HEK293T (cell line): ENCODE measurements around the gene HNRNPAB.
"Not testable (repeated sequence)": the region's sequence is repeated elsewhere in the genome, so short reads cannot be mapped to it uniquely, and the experiment has no call there.

Experiments
- CTCF ChIA-PET: fragments of 350-600 bp; formaldehyde crosslinking; extraction: SDS; loops from one replicate; lab custom pipeline; 2021; ENCODE audit warnings: antibody characterized with exemption, inconsistent platforms; lab: Yijun Ruan, JAX
- POLR2A ChIA-PET: fragments of 350-600 bp; formaldehyde crosslinking; extraction: SDS; loops from one replicate; lab custom pipeline; 2020; ENCODE audit warnings: antibody characterized with exemption, inconsistent platforms; lab: Yijun Ruan, JAX
- DNase-seq: peaks from one replicate; pipeline ENCODE4 v3.0.0; 2012; ENCODE audit warnings: mixed read lengths; ENCODE audit errors: extremely low spot score
- ARNT ChIP-seq: fragments of 450-650 bp; IDR thresholded peaks from 2 replicates; pipeline ENCODE4 v1.6.1; 2017; ENCODE audit warnings: mild to moderate bottlenecking
- BHLHE40 ChIP-seq: fragments of 450-650 bp; IDR thresholded peaks from 2 replicates; pipeline ENCODE4 v1.6.1; 2016; ENCODE audit warnings: mild to moderate bottlenecking, moderate library complexity, borderline replicate concordance
- CTBP1 ChIP-seq: fragments of 450-650 bp; IDR thresholded peaks from 2 replicates; pipeline ENCODE4 v1.6.1; 2016; ENCODE audit warnings: borderline replicate concordance
- ELF4 ChIP-seq: fragments of 450-650 bp; IDR thresholded peaks from 2 replicates; pipeline ENCODE4 v1.6.1; 2017; ENCODE audit warnings: antibody characterized with exemption
- FOXA1 ChIP-seq: fragments of 450-650 bp; IDR thresholded peaks from 2 replicates; pipeline ENCODE4 v1.6.1; 2016; ENCODE audit warnings: mild to moderate bottlenecking
- FOXK2 ChIP-seq: fragments of 450-650 bp; IDR thresholded peaks from 2 replicates; pipeline ENCODE4 v1.6.1; 2016; ENCODE audit warnings: mild to moderate bottlenecking
- FOXM1 ChIP-seq: fragments of 450-650 bp; IDR thresholded peaks from 2 replicates; pipeline ENCODE4 v1.6.1; 2017; ENCODE audit warnings: mild to moderate bottlenecking, borderline replicate concordance
- HDGF ChIP-seq: fragments of 450-650 bp; IDR thresholded peaks from 2 replicates; pipeline ENCODE4 v1.6.1; 2017; ENCODE audit warnings: antibody characterized with exemption, borderline replicate concordance
- L3MBTL2 ChIP-seq: fragments of 450-650 bp; conservative IDR thresholded peaks from 2 replicates; pipeline ENCODE4 v1.6.1; 2016; ENCODE audit warnings: mild to moderate bottlenecking
- LEF1 ChIP-seq: fragments of 450-650 bp; IDR thresholded peaks from 2 replicates; pipeline ENCODE4 v1.6.1; 2017; ENCODE audit warnings: mild to moderate bottlenecking, borderline replicate concordance
- NFRKB ChIP-seq: fragments of 450-650 bp; IDR thresholded peaks from 2 replicates; pipeline ENCODE4 v1.6.1; 2016; ENCODE audit warnings: mild to moderate bottlenecking, moderate library complexity
- SP1 ChIP-seq: fragments of 450-650 bp; IDR thresholded peaks from 2 replicates; pipeline ENCODE4 v1.6.1; 2017
- SUZ12 ChIP-seq: fragments of 450-650 bp; IDR thresholded peaks from 2 replicates; pipeline ENCODE4 v1.6.1; 2016; ENCODE audit warnings: mild to moderate bottlenecking
- TARDBP ChIP-seq: fragments of 450-650 bp; IDR thresholded peaks from 2 replicates; pipeline ENCODE4 v1.6.1; 2016
- ZNF384 ChIP-seq: fragments of 450-650 bp; IDR thresholded peaks from 2 replicates; pipeline ENCODE4 v1.6.1; 2016
- TF ChIP-seq, protein P1 (sequence below): fragments of 450-650 bp; IDR thresholded peaks from 2 replicates; pipeline ENCODE4 v1.6.1; 2016

HNRNPAB gene

DNA sequence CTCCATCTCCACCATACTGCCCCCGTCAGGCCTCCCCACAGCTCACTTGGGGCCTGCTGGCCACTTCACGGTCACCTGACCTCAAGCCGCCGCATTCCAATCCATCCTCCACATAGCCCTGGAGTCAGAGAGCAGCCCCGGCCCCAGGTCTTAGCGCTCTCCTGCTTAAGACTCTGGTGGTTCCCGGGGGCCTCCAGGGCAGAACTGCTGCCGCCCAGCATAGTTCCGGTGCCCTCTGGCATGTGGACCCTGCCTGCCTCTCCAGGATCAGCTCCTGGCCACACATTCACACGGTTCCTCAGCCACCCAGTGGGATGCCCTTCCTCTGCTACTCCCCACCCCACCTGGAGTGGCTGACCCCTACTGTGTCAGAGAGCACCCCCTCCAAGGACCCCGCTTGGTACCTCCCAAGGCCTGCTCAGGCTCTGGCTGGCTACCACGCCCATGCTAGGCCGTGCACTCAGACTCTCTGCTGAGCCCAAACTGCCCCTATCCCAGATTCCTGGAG, 19.5 kb downstream of the HNRNPAB start:
- TF ChIP-seq ELF4 (no peak), HDGF (no peak), L3MBTL2 (no peak), NFRKB (no peak), FOXM1 (no peak), TARDBP (no peak), SP1 (no peak), LEF1 (no peak), BHLHE40 (no peak), ARNT (no peak), ZNF384 (no peak), CTBP1 (no peak), FOXA1 (no peak), SUZ12 (no peak)
- TF ChIP-seq, protein P1, sequence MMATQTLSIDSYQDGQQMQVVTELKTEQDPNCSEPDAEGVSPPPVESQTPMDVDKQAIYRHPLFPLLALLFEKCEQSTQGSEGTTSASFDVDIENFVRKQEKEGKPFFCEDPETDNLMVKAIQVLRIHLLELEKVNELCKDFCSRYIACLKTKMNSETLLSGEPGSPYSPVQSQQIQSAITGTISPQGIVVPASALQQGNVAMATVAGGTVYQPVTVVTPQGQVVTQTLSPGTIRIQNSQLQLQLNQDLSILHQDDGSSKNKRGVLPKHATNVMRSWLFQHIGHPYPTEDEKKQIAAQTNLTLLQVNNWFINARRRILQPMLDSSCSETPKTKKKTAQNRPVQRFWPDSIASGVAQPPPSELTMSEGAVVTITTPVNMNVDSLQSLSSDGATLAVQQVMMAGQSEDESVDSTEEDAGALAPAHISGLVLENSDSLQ = no peak
- ChIA-PET POLR2A (no interaction called here), CTCF (no interaction called here)
- no peak for DNase-seq

DNA sequence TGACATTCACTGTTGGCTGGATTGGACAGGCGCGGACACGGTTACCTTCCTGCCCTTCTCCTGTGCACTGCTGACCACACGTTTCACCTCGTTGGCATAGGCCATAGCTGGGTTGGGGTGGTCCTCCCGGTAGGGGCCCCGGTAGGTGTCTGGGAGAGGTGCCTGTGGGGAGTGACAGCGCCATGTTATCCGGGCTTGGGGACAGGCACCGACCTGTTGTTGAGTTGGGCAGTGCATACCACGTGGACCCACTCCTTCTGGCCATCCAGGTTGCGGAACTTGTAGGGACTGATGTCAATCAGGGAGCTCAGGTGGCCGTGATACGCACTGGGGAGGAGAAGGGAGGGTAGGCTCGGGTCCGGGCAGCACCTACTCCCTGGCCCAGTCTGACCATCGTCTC, 20.1 kb downstream of the HNRNPAB start:
- DNase-seq = no peak
- ChIA-PET POLR2A (interaction anchor here (1.0 kb wide), 1 partner anchor 18 kb away, joined by 5 read pairs; no protein-coding TSS in a partner anchor), CTCF (no interaction called here)
- TF ChIP-seq FOXK2 (no peak), L3MBTL2 (no peak)

DNA sequence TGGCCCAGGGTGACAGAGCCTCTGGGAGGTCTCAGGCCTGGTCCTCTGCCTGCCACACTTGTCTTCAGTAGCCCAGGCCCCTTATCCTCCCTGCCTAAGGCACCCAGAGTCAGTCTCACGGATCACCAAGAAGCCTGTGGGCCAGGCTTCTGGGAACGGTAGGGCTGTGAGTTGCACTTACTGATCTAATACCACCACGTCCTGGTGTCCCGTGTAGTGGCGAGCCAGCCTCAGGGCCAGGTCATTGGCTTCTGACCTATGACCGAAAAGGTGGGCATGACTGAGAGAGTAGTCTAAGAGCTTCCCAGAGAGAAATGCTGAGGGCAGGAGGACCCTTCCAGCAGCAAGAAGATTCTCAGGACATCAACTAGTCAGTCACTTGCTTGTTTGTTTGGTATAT, 20.8 kb downstream of the HNRNPAB start:
- DNase-seq = no peak
- CTCF ChIA-PET = no interaction called here
- POLR2A ChIA-PET = interaction anchor here (1.0 to 2.6 kb wide), 2 partner anchors 19 to 21 kb away, joined by 5 to 8 read pairs; partner anchors contain the start of gene HNRNPAB
- TF ChIP-seq, protein P1 = no peak
- TF ChIP-seq FOXM1 = no peak
- no peak for TF ChIP-seq CTBP1
- TF ChIP-seq ELF4 = no peak

DNA sequence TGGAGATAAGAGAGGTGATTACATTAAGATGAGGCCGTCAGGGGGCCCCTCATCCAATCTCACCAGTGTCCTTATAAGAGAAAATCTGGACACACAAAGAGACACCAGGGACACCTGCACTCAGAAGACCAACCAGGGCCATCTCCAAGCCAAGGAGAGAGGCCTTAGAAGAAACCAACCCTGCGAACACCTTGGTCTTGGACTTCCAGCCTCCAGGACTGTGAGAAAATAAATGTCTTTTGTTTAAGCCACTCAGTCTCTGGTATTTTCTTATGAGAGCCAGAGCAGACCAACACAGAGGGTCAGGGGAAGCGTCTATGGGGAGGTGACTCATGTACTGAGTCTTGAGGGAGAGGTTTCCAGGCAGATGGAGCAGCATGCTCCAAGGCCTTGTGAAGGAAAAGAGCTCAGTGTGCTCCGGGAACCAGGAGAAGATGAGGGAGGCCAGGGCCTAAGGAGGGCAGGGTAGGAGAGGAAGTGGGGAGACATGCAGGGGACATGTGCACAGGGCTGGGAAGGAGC, 22.9 kb downstream of the HNRNPAB start:
- DNase-seq = no peak
- CTCF ChIA-PET = no interaction called here
- POLR2A ChIA-PET = interaction anchor here (2.6 kb wide), 1 partner anchor 23 kb away, joined by 8 read pairs; the partner anchor contains the start of gene HNRNPAB
- TF ChIP-seq FOXA1 (no peak), CTBP1 (no peak), BHLHE40 (no peak), ARNT (no peak), SUZ12 (no peak), ZNF384 (no peak), FOXM1 (no peak), FOXK2 (no peak), ELF4 (no peak), TARDBP (no peak), NFRKB (no peak), LEF1 (no peak), L3MBTL2 (no peak), SP1 (no peak)
- TF ChIP-seq, protein P1 = no peak

DNA sequence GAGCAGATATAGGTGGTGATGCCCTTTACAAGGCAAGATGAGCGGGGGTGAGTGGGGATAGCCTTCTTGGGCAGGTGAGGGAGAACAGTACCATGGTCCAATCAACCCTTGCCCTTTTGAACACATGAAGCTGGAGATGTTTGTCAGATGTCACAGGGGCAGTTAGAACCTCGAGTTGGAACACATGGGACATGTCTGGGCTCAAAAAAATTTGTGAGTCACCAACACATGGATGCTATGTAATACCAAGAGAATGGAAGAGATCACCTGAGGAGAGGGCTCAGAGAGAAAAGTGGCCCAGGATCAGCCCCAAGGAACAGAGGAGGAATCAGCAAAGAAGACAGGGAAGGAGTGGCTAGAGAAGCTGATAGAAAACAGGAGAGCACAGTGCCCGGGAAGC, 23.6 kb downstream of the HNRNPAB start:
- POLR2A ChIA-PET = interaction anchor here (2.6 kb wide), 1 partner anchor 24 kb away, joined by 8 read pairs; the partner anchor contains the start of gene HNRNPAB
- no peak for DNase-seq
- CTCF ChIA-PET = no interaction called here
- TF ChIP-seq FOXM1 = no peak
- no peak for TF ChIP-seq FOXA1
- TF ChIP-seq LEF1 = no peak
- no peak for TF ChIP-seq SP1
- no peak for TF ChIP-seq FOXK2
- TF ChIP-seq TARDBP = no peak
- TF ChIP-seq ARNT = no peak
- no peak for TF ChIP-seq HDGF
- no peak for TF ChIP-seq ZNF384
- no peak for TF ChIP-seq SUZ12
- no peak for TF ChIP-seq BHLHE40
- no peak for TF ChIP-seq NFRKB

DNA sequence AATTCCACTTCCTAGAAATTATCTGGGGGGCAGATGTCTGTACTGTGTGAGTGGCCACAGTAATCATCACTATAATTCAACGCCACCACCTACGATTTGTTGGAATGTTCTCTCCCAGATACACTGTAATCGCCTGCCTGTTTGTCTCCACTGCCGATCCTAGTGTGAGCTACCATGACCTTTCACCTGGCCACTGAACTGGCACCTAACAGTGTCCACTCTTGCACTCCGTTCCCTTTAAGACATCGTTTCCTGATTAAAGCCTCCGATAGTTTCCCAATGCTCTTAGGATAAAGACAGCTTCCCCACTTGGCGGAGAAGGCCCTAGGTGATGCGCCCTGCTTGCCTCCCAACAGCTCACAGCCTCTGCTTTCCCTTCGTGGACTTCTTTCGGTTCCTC, 24.3 kb downstream of the HNRNPAB start:
- ChIA-PET CTCF (interaction anchor here (0.5 kb wide), 1 partner anchor 32 kb away, joined by 3 read pairs; no protein-coding TSS in a partner anchor), POLR2A (no interaction called here)
- TF ChIP-seq ELF4 (no peak), NFRKB (no peak), LEF1 (no peak), BHLHE40 (no peak), SUZ12 (no peak), CTBP1 (no peak), TARDBP (no peak), ARNT (no peak), FOXM1 (no peak), L3MBTL2 (no peak)
- TF ChIP-seq, protein P1 = no peak
- DNase-seq = no peak

DNA sequence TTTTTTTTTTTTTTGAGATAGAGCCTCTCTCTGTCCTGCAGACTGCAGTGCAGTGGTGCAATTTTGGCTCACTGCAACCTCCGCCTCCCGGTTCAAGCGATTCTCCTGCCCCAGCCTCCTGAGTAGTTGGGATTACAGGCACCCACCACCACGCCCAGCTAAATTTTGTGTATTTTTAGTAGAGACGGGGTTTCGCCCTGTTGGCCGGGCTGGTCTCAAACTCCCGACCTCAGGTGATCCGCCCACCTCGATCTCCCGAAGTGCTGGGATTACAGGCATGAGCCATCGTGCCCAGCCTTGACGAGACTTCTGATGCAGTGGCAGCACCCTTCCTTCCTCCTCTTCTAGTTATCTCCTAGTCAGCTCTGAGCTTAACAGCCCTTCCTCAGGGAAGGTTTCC, 24.8 kb downstream of the HNRNPAB start:
- POLR2A ChIA-PET, DNase-seq, CTCF ChIA-PET: not testable (repeated sequence)
